H1 (cell line): ENCODE results near the gene YWHAE. TPM values are rescaled to one million over a fixed set of nuclear protein-coding genes. Genes with fewer than 3 reads are reported as not detected.

Experiments
- CBX5 ChIP-seq: fragments of 300-800, 300-1000 bp; sonication (generic); IDR thresholded peaks from 2 replicates; pipeline ENCODE4 v1.7.1; 2016; ENCODE audit warnings: antibody characterized with exemption, low read length, low read depth
- GABPA ChIP-seq: IDR thresholded peaks from 2 replicates; pipeline ENCODE4 v1.6.1; 2011; ENCODE audit warnings: mild to moderate bottlenecking, low read length, moderate library complexity, borderline replicate concordance; ENCODE audit not compliant: insufficient read depth
- HDAC6 ChIP-seq: IDR thresholded peaks from one replicate; pipeline ENCODE4 v1.7.1; 2012; ENCODE audit warnings: low read depth, mild to moderate bottlenecking, inconsistent platforms, low read length, moderate library complexity
- ZNF274 ChIP-seq: IDR thresholded peaks from 2 replicates; pipeline ENCODE4 v1.7.0; 2012; ENCODE audit warnings: low read length, borderline replicate concordance; ENCODE audit errors: extremely low read depth
- polyA plus RNA-seq, 7 experiments: library from polyadenylated mRNA; depleted of rRNA in 3 of 7; stranded (reverse) in 5 of 7; unstranded in 2 of 7; fragments of >200 nt in 5 of 7; fragments of 200-250 nt in 2 of 7; gene quantifications; 1 replicate in 5 of 7; 2 replicates in 1 of 7; 4 replicates in 1 of 7; pipeline versions ENCODE4 v1.2.1 to v1.2.3, GENCODE V29; 2011 to 2013; ENCODE audit warnings: missing spikeins in 2 of 7, mixed read lengths in 2 of 7
- total RNA-seq: library from RNA; stranded (reverse); fragmentation: NEBNext Ultra II Directional; extraction: Animal tissue kit (Norgen Biotek cat#: 25700); gene quantifications from 2 replicates; pipeline ENCODE4 v1.2.1, GENCODE V29; 2021
- TF ChIP-seq, protein P1 (sequence below): fragments of 300-600 bp; sonication (generic); IDR thresholded peaks from 2 replicates; pipeline ENCODE4 v1.7.1; 2012; ENCODE audit warnings: low read length, moderate library complexity, mild to moderate bottlenecking, inconsistent platforms; ENCODE audit not compliant: insufficient replicate concordance

The YWHAE gene
- total and polyA plus RNA-seq, 2 of the 8 experiments (the other 6 are each of a cell fraction or from before 2014, with no cell fraction given): 559 to 1,186 TPM

DNA sequence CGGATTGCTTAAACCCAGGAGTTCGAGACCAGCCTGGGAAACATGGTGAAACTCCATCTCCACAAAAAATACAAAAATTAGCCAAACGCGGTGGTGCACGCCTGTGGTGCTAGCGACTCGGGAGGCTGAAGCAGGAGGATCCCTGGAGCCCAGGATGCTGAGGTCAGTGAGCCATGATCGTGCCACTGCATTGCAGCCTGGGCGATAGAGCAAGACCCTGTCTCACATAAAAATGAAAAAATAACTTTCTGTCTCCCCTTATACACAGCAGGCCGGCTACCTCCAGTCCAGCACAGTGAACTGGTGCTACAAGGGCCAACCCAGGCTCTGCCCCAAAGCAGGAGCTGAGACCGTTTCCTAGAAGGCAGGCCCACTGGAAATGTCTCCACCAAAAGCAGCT is 59.7 kb downstream of the YWHAE start (continued):
- TF ChIP-seq, protein P1, sequence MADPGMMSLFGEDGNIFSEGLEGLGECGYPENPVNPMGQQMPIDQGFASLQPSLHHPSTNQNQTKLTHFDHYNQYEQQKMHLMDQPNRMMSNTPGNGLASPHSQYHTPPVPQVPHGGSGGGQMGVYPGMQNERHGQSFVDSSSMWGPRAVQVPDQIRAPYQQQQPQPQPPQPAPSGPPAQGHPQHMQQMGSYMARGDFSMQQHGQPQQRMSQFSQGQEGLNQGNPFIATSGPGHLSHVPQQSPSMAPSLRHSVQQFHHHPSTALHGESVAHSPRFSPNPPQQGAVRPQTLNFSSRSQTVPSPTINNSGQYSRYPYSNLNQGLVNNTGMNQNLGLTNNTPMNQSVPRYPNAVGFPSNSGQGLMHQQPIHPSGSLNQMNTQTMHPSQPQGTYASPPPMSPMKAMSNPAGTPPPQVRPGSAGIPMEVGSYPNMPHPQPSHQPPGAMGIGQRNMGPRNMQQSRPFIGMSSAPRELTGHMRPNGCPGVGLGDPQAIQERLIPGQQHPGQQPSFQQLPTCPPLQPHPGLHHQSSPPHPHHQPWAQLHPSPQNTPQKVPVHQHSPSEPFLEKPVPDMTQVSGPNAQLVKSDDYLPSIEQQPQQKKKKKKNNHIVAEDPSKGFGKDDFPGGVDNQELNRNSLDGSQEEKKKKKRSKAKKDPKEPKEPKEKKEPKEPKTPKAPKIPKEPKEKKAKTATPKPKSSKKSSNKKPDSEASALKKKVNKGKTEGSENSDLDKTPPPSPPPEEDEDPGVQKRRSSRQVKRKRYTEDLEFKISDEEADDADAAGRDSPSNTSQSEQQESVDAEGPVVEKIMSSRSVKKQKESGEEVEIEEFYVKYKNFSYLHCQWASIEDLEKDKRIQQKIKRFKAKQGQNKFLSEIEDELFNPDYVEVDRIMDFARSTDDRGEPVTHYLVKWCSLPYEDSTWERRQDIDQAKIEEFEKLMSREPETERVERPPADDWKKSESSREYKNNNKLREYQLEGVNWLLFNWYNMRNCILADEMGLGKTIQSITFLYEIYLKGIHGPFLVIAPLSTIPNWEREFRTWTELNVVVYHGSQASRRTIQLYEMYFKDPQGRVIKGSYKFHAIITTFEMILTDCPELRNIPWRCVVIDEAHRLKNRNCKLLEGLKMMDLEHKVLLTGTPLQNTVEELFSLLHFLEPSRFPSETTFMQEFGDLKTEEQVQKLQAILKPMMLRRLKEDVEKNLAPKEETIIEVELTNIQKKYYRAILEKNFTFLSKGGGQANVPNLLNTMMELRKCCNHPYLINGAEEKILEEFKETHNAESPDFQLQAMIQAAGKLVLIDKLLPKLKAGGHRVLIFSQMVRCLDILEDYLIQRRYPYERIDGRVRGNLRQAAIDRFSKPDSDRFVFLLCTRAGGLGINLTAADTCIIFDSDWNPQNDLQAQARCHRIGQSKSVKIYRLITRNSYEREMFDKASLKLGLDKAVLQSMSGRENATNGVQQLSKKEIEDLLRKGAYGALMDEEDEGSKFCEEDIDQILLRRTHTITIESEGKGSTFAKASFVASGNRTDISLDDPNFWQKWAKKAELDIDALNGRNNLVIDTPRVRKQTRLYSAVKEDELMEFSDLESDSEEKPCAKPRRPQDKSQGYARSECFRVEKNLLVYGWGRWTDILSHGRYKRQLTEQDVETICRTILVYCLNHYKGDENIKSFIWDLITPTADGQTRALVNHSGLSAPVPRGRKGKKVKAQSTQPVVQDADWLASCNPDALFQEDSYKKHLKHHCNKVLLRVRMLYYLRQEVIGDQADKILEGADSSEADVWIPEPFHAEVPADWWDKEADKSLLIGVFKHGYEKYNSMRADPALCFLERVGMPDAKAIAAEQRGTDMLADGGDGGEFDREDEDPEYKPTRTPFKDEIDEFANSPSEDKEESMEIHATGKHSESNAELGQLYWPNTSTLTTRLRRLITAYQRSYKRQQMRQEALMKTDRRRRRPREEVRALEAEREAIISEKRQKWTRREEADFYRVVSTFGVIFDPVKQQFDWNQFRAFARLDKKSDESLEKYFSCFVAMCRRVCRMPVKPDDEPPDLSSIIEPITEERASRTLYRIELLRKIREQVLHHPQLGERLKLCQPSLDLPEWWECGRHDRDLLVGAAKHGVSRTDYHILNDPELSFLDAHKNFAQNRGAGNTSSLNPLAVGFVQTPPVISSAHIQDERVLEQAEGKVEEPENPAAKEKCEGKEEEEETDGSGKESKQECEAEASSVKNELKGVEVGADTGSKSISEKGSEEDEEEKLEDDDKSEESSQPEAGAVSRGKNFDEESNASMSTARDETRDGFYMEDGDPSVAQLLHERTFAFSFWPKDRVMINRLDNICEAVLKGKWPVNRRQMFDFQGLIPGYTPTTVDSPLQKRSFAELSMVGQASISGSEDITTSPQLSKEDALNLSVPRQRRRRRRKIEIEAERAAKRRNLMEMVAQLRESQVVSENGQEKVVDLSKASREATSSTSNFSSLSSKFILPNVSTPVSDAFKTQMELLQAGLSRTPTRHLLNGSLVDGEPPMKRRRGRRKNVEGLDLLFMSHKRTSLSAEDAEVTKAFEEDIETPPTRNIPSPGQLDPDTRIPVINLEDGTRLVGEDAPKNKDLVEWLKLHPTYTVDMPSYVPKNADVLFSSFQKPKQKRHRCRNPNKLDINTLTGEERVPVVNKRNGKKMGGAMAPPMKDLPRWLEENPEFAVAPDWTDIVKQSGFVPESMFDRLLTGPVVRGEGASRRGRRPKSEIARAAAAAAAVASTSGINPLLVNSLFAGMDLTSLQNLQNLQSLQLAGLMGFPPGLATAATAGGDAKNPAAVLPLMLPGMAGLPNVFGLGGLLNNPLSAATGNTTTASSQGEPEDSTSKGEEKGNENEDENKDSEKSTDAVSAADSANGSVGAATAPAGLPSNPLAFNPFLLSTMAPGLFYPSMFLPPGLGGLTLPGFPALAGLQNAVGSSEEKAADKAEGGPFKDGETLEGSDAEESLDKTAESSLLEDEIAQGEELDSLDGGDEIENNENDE: no peak
- TF ChIP-seq GABPA (no peak), HDAC6 (no peak), ZNF274 (no peak), CBX5 (no peak)
